ENCODE data around the gene DOCK11. TPM values are rescaled to one million over a fixed set of nuclear protein-coding genes. Genes with fewer than 3 reads are reported as not detected.

DOCK11 gene
- total RNA-seq, 1 experiment from 2014 or later: 3.4 TPM

Other genes with a start within 250 kb of the DOCK11 start
- 25.0 and 38.0 TPM in 2 replicates for gene WDR44, start 149.7 kb upstream of the DOCK11 start, total RNA-seq (2014; rRNA removed; shearing (Covaris generic))
- gene IL13RA1, start 231.8 kb downstream of the DOCK11 start, total RNA-seq (2014; rRNA removed; shearing (Covaris generic)): 141 and 174 TPM in 2 replicates

All from M059J (cell line).